GM21423 (cell line): ENCODE results near the gene PET100.
A peak's percentile ranks its signal among the peaks of the same experiment; 100 is the strongest.

Source experiments
- ATAC-seq: cut with Tn5 transposase; IDR thresholded peaks from one replicate; pipeline ENCODE4 v1.9.1; 2021; ENCODE audit warnings: mild to moderate bottlenecking, moderate library complexity; ENCODE audit not compliant: unreplicated experiment

PET100 gene

GRCh38 chr19:7677669-7678311 lies 48.2 kb downstream of the PET100 start:
- no peak for ATAC-seq

GRCh38 chr19:7678971-7679751 lies 49.6 kb downstream of the PET100 start:
- ATAC-seq, result no peak

- no peak for ATAC-seq
These were observed 50.4 kb downstream of the PET100 start for GRCh38 chr19:7679771-7680605.

GRCh38 chr19:7680606-7681339 lies 51.2 kb downstream of the PET100 start, which contains the start of gene TRAPPC5:
Gene TRAPPC5, plus strand, starts transcription at chr19:7680833. Its CDS starts 1,421 bp downstream, at chr19:7682254.
- peak; percentile 63 for ATAC-seq
